ENCODE data around the gene STOML1.
A peak's percentile ranks its signal among the peaks of the same experiment; 100 is the strongest.

STOML1 gene

GRCh38 chr15:74019734-74020133 is 27.6 kb upstream of the STOML1 start:
- no peak for DNase-seq (ENCODE audit: low spot score)

DNA sequence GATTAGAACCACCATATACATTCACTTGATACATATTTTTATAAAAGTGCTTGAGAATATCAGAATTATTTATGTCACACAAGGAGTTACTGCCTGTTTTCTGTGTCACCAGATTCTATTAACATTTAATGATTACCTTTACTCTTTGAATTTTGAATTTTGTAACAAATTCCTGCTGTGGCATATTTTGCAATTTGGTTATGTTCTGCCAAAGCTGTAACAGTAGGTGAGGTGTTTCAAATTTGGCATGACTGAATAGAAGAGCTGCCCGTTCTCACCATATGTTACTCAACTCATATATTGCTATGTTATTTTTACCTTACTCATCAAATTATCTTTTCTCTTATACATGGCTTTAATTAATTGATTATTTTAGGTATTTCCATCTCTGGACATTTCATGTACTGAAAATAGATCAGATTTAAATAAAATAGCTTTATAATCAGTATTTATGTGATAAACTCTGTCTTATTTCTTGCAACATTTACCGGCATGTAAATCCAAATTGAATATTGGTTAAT is 21.3 kb upstream of the STOML1 start:
- no peak for DNase-seq (ENCODE audit: low spot score)

DNA sequence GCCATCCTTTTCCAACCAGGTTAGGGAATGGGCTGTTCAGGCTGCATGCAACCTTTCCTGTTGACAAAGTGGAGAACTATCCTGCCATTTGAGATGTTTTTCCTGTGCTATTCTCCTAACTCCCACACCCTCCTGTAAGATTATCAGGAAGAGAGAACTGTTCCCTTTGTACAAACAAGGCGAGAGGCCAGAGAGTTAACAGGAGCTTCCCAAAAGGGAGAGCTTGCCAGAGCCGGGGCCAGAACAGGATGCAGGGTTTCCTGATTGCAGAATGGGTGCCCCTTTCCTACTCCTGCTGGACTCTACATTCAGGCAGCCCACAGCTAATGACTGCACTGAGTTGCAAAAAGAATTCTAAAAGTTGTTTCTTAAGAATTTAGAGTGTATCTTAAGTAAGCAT is 19.5 kb upstream of the STOML1 start:
- DNase-seq (ENCODE audit: low spot score): no peak

- no peak for DNase-seq (ENCODE audit: low spot score)
Observed at GRCh38 chr15:74010929-74011540, 18.9 kb upstream of the STOML1 start.

GRCh38 chr15:74008901-74009300 is 16.8 kb upstream of the STOML1 start:
- no peak for DNase-seq (ENCODE audit: low spot score)

DNA sequence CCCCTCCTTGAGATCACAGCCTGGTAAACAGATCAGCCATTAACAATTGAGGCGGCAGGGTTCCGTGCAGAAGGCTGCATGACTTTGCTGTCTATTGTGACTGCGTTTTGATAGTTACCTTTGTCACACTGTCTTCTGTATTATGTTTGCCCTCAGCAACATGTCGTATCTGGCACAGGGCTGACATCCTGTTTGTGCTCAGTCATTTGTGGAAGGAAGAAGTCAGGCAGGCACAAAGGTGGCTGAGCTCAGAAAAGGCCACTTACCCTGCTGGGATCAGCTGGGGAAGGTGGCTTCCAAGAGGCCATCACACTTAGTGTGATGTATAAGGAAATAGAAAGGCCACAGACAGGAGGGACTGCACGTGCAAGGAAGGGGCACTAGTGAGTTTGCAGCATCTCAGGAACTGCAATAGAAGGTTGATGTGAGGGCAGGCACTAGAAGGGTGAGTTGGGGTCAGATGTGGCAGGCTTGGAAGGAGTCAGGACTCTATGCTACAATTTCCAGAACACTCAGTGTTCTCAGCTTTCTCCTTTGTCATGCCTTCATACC is 15.8 kb upstream of the STOML1 start:
- DNase-seq (ENCODE audit: low spot score): no peak

DNA sequence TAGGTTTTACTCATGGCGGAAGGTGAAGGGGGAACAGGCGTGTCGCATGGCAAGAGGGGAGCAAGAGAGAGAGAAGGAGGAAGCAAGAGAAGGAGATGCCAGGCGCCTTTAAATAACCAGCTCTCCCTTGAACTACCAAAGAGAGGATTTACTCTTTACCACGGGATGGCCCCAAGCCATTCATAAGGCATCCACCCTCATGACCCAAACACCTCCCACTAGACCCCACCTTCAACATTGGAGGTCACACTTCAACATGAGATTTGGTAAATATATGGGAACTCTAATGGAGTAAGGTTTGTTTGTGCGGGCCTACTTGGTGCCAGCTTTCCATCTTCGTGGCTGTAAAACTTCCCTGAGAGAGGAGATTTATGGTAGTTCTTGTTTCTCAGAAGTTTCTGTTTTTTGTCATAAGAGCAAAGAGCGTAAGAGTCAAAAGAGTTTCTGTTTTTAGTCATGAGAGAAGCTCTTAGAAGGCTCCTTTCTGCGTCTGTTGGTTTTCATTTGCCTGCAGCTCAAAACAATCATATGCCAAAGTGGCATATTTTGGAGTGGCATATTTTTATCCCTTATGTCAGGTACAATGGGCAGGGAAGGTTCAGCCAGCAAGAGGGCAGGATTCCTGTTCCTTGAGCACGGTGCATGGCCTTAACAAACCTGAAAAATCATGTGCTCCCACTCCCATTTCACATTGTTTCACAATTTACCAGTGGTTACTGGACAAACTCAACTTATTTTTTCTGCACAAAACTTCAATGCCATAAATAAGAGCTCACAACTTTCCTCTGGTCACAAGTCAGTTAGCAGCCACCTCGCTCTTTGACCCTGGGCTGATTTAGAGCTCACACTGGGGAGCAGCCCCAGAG is 14.9 kb upstream of the STOML1 start:
- no peak for DNase-seq (ENCODE audit: low spot score)

DNA sequence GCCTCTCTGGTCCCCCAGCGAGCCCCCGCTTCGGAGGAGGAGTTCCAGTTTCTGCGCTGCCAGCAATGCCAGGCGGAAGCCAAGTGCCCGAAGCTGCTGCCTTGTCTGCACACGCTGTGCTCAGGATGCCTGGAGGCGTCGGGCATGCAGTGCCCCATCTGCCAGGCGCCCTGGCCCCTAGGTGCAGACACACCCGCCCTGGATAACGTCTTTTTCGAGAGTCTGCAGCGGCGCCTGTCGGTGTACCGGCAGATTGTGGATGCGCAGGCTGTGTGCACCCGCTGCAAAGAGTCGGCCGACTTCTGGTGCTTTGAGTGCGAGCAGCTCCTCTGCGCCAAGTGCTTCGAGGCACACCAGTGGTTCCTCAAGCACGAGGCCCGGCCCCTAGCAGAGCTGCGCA is 5.9 kb upstream of the STOML1 start:
- no peak for DNase-seq (ENCODE audit: low spot score)

DNA sequence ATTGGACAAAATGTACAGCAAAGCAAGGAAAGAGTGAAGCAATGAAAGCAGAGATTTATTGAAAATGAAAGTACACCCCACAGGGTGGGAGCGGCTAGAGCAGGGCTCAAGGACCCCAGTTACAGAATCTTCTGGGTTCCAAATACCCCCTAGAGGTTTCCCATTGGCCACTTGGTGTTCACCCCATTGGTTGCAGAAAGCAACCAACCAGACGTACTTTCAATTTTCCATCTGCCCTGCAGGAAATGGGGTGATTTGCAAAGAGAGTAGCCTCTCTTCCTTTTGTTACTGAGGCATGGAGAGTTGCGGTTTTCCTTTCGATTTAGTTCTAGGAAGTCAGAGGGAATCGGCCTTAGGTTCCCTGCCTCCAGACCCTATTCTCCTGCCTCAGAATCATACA is 4.8 kb upstream of the STOML1 start:
- DNase-seq (ENCODE audit: low spot score): no peak

DNA sequence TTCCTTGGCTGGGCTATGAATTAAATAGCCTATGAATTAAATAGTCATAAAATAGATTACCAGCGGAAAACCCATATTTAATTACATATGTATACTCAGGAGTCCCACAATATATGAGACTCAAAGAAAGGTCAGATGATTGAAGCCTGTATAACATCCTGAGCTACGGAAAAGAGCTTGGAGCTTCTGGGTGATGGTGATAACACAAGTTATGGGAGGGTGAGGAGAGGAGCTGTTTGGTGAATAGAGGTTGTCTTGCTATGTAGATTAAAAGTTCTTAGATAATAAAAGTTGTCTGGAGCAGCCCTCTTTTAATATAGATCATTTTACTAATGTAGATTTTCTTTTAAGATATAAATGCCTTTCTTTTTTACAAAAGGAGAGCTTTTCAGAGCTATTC is 4.2 kb upstream of the STOML1 start:
- DNase-seq (ENCODE audit: low spot score): no peak

- DNase-seq (ENCODE audit: low spot score): no peak
Observed at GRCh38 chr15:73994912-73995622, 3.0 kb upstream of the STOML1 start.

DNA sequence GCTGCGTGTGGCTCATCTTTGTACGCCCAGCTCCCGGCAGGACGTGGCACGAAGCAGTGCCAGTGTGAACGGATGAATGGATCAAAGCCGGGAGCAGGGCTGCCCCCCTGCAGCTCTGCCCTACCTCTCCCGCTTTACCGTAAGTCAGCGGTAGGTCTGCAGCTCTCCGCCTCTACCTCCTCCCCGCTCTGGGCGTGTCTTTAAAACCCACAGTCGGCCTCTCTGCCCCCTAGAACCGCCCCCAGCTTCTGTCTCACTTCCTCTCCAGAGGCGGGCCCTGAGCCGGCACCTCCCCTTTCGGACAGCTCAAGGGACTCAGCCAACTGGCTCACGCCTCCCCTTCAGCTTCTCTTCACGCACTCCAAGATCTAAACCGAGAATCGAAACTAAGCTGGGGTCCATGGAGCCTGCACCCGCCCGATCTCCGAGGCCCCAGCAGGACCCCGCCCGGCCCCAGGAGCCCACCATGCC is 2.4 kb upstream of the STOML1 start, which contains the start of gene PML:
Gene PML (plus strand): TSS at position 304 of the 471 bp plus-strand sequence. CDS start 97 bp downstream, at position 401.
- peak; percentile 96 for DNase-seq (ENCODE audit: low spot score)

DNA sequence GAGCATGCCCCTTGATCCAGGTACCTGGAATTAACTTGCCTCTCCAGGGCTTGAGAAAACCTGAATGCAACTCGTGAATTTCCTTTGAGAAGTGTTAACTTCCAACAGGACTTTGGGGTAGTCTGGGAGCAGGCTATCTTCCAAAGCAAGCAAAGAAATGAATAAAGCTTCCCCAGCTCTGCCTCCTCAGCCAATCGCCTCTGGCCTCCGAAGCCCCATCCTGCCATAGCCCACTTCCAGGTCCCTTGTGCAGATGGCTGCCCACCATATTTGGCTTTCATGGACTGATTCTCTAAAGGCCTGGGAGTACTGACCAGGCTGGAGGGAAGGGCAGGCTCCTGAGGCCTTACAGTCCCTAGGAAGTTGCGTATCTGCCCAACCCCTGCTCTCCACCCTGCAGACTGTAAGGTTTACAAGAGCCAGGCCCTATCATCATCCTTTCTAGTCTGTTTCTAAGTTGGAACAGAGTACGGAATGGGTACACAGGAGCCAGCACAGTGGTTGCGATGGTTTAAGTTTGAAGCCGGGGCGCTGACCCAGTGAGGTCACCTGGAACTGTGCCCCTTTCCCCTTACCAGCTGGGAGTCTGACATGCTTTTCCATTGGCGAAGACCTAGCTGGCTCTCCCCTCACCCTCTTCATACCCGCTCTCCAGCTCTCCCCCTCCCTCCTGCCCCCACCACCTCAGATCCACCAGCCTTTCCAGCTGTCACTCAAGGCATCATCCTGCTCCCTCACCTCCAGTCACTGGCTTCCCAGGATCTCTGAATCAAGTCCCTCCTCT is 1.3 kb upstream of the STOML1 start:
- no peak for DNase-seq (ENCODE audit: low spot score)

DNA sequence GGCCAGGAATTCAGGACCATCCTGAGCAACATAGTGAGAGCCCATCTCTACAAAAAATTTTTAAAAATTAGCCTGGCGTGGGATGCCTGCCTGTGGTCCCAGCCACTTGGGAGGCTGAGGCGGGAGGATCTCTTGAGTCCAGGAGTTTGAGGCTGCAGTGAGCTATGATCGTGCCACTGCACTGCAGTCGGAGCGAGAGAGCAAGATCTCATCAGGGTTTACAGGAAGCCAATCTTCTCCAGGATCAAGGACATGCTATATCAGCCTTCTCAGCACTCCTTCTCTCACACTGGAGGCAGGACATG is 451 bp upstream of the STOML1 start:
- DNase-seq (ENCODE audit: low spot score): no peak

GRCh38 chr15:73991260-73991659 is 835 bp downstream of the STOML1 start:
- no peak for DNase-seq (ENCODE audit: low spot score)

GRCh38 chr15:73990250-73991005 is 1.7 kb downstream of the STOML1 start:
- no peak for DNase-seq (ENCODE audit: low spot score)

DNA sequence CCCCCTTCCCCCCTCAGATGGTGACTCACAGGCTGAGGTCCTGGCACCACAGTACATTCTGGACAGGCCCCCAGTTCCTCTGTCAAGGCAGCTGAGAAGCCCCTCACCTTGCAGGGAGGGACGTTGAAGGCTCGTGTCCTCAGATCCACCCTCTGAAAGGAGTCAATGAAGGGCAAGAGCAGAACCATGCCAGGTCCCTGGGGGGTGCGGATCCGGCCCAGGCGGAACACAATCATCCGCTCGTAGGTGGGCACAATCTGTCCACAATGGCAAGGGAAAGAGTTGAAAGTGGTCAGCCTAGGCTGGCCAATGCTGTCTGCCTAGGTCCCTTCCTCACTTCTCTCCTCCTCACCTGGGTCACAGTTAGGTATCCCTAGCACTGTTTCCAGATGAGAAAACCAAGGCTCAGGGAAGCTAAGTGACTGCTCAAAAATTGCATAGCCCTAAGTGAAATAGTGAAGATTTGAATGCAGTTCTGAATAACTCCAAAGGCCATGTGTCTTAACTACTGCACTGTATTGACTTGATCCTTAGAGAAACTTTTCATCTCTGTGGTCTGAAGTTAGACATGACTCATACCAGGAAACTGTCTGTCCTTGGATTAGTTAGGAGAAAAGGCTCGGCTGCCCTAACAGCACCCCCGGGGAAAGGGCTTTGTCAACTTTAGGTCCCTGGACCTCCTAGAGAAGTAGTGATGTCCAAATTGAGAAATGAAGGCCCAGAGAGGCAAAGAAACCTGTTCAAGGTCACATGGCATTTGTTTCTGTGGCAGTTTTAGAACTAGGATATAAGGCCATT is 2.9 kb downstream of the STOML1 start:
- DNase-seq (ENCODE audit: low spot score): no peak

DNA sequence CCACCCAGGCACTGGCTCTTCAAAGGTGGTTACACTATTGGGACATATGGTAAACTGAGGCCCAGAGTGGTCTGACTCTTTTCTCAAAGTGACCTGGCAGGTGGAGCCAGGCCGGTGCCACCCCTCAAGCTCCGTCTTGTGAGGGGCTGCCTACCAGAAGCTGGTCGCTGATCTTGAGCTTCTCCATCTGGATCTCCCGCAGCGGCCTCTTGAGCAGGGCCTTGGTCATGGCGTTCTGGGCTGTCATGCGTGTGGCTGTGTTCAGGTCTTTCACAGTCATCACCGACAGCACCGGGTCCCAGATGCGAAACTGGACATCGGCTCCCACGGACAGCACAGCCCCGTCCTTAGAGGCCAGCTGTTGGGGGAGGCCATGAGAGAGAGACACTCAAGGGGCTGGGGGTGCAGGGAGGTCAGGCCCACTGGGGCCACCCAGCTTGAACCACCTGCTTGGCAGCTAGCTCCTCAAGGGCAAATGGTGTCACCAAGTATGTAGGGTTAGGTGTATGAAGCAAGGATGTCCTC is 3.6 kb downstream of the STOML1 start:
- no peak for DNase-seq (ENCODE audit: low spot score)

GRCh38 chr15:73987681-73988444 is 4.2 kb downstream of the STOML1 start:
- DNase-seq (ENCODE audit: low spot score): no peak

All from iPS-NIHi11 (cell line).